Measurements from ENCODE around the gene RAB12. TPM values are rescaled to one million over a fixed set of nuclear protein-coding genes. Genes with fewer than 3 reads are reported as not detected.
"Not testable (repeated sequence)": the region's sequence is repeated elsewhere in the genome, so short reads cannot be mapped to it uniquely, and the experiment has no call there.

RAB12 gene
- total RNA-seq, 3 donors from 2014 or later = 13.0 to 15.4 (median 13.6) TPM

GRCh38 chr18:8622625-8623024 lies 13.4 kb downstream of the RAB12 start:
- not testable (repeated sequence) for H3K4me3 Mint-ChIP-seq

GRCh38 chr18:8623549-8624106 lies 14.4 kb downstream of the RAB12 start:
- peaks cover 56% of the 10 kb centered on the region for H3K4me1 Mint-ChIP-seq (ENCODE audit: low read depth)
- DNase-seq = no peak
- peaks cover 11% of the 10 kb centered on the region for H3K9me3 Mint-ChIP-seq
- ATAC-seq = peak; percentile 57 to 65
- peaks cover 50% of the 10 kb centered on the region for H3K36me3 Mint-ChIP-seq (ENCODE audit: insufficient read depth)
- H3K27me3 Mint-ChIP-seq (ENCODE audit: low read depth) = no peaks in the 10 kb centered on the region
- peak overlapping the region; percentile 38 for H3K4me3 Mint-ChIP-seq

More at GRCh38 chr18:8622625-8623024, 13.4 kb downstream of the RAB12 start:
- H3K9me3 Mint-ChIP-seq = peaks cover 11% of the 10 kb centered on the region
- not testable (repeated sequence) for H3K27me3 Mint-ChIP-seq (ENCODE audit: low read depth); DNase-seq; ATAC-seq
- peaks cover 59% of the 10 kb centered on the region for H3K4me1 Mint-ChIP-seq (ENCODE audit: low read depth)
- peaks cover 48% of the 10 kb centered on the region for H3K36me3 Mint-ChIP-seq (ENCODE audit: insufficient read depth)

DNA sequence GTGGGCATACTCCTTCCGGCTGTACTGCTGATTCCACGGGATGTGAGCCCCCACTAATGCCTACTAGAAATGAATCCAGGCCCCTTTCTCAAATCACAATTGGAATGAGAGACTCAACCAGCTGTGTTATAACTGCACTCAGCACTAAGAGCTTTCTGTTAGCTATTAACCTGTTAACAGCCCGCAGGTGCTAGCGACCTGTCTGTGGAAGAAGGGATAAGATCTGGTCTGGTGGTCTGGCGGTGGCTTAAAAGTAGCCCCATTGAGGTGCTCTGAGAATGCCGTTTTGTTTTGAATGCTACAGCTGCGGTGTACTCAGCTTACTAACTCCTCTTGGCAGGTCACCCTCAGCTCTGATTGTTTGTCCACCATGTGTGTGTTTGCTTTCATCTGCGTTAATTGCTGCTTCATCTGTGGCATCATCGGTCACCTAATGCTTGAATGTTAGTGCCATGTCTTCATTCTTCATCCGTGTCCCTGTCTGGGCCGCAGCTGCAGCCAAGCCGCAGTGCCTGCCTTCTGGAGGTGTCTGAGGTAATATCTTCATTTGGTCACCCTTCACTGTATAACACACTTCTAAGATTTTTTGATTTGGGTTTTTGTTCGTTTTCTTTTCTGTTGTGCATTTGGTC lies 16.3 kb downstream of the RAB12 start:
- DNase-seq (no peak), ATAC-seq (no peak)
- peaks cover 45% of the 10 kb centered on the region for H3K4me1 Mint-ChIP-seq (ENCODE audit: low read depth)
- no peaks in the 10 kb centered on the region for H3K27me3 Mint-ChIP-seq (ENCODE audit: low read depth)
- peaks cover 11% of the 10 kb centered on the region for H3K9me3 Mint-ChIP-seq
- H3K4me3 Mint-ChIP-seq = no peak overlapping the region
- peaks cover 50% of the 10 kb centered on the region for H3K36me3 Mint-ChIP-seq (ENCODE audit: insufficient read depth)

DNA sequence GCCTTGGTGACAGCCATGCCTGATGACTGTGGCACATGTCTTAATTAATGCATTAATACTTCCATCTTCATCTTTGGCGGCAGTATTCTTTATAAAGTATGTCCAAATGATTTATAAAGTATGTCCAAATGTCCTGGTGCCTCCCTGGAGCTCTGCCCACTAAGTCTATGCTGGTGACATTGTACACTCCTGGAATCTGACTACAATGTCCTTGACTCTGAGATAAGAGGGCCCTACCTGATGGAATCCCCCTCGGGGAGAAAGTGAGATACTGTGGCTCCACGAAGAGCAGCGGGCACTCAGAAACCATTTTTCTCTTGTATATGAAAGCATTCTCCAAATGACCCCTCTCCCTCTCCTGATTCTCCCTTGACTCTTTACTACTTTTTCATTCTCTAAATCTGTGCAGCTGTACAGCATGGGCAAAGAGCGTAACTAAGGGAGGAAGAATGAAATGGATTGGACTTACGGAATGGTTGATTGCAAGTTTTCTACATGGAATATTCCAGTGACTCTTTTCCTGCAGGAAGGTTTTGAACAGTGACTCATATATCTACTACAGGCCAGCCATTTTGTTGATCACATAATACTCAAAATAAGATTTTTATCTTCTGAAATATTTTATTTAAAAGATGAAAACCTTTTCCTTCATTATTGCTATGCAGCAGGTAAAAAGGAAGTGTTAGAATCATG lies 17.3 kb downstream of the RAB12 start:
- H3K4me1 Mint-ChIP-seq (ENCODE audit: low read depth) = peaks cover 35% of the 10 kb centered on the region
- no peaks in the 10 kb centered on the region for H3K27me3 Mint-ChIP-seq (ENCODE audit: low read depth)
- H3K9me3 Mint-ChIP-seq = peaks cover 8% of the 10 kb centered on the region
- H3K4me3 Mint-ChIP-seq = no peak overlapping the region
- ATAC-seq (no peak), DNase-seq (no peak)
- peaks cover 45% of the 10 kb centered on the region for H3K36me3 Mint-ChIP-seq (ENCODE audit: insufficient read depth)

DNA sequence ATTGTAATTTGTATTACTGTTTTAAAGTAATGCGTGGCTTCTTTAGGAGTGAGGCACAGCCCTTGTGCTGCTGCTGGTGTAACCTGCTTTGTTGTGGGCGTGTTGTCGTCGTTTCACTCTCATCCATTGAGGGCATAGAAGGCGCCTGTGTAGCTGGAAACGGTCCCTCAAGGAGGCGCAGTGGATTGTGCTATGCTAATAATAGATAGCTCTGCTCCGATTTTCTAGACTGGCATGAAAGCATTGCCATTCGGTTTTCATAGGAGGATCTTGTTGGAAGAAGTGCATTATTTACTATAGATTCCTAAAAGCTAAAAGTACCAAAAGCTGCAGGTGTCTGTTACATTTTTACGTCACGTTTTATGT lies 17.9 kb downstream of the RAB12 start:
- Mint-ChIP-seq H3K27me3 (ENCODE audit: low read depth) (no peaks in the 10 kb centered on the region), H3K4me1 (ENCODE audit: low read depth) (peaks cover 30% of the 10 kb centered on the region), H3K4me3 (no peak overlapping the region), H3K9me3 (peaks cover 4% of the 10 kb centered on the region), H3K36me3 (ENCODE audit: insufficient read depth) (peaks cover 40% of the 10 kb centered on the region)
- ATAC-seq (no peak), DNase-seq (no peak)

DNA sequence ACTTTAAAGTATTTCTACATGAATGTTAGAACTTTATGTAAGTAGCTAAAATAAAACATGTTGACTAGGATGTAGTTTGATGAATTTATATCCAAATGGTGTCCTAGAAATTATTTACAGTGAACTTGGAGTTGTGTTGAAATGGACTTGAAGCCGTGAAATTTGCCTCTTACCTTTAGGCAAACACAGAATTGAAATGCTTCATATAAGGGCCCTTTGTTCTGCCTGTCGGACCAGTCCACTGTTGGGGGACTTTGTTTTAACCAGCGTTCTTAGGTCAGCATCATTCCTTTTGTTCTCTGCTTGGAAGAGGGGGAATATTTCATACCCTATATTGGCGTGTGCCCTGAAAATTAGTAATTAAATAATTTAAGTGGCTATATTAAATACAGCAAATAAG lies 18.3 kb downstream of the RAB12 start:
- no peak for DNase-seq
- Mint-ChIP-seq H3K4me3 (no peak overlapping the region), H3K4me1 (ENCODE audit: low read depth) (peaks cover 26% of the 10 kb centered on the region), H3K36me3 (ENCODE audit: insufficient read depth) (peaks cover 37% of the 10 kb centered on the region), H3K9me3 (no peaks in the 10 kb centered on the region), H3K27me3 (ENCODE audit: low read depth) (no peaks in the 10 kb centered on the region)
- no peak for ATAC-seq

GRCh38 chr18:8629602-8630001 lies 20.4 kb downstream of the RAB12 start:
- DNase-seq = no peak
- Mint-ChIP-seq H3K4me3 (no peak overlapping the region), H3K9me3 (no peaks in the 10 kb centered on the region), H3K27me3 (ENCODE audit: low read depth) (no peaks in the 10 kb centered on the region), H3K4me1 (ENCODE audit: low read depth) (peaks cover 10% of the 10 kb centered on the region), H3K36me3 (ENCODE audit: insufficient read depth) (peaks cover 42% of the 10 kb centered on the region)
- no peak for ATAC-seq

GRCh38 chr18:8630546-8630945 lies 21.3 kb downstream of the RAB12 start:
- Mint-ChIP-seq H3K4me1 (ENCODE audit: low read depth) (peaks cover 10% of the 10 kb centered on the region), H3K36me3 (ENCODE audit: insufficient read depth) (peaks cover 41% of the 10 kb centered on the region), H3K9me3 (no peaks in the 10 kb centered on the region)

GRCh38 chr18:8631265-8631664 lies 22.0 kb downstream of the RAB12 start:
- ATAC-seq (no peak), DNase-seq (no peak)
- no peak overlapping the region for H3K4me3 Mint-ChIP-seq
- peaks cover 10% of the 10 kb centered on the region for H3K4me1 Mint-ChIP-seq (ENCODE audit: low read depth)
- H3K36me3 Mint-ChIP-seq (ENCODE audit: insufficient read depth) = peaks cover 37% of the 10 kb centered on the region
- no peaks in the 10 kb centered on the region for H3K9me3 Mint-ChIP-seq
- no peaks in the 10 kb centered on the region for H3K27me3 Mint-ChIP-seq (ENCODE audit: low read depth)

More at GRCh38 chr18:8630546-8630945, 21.3 kb downstream of the RAB12 start:
- Mint-ChIP-seq H3K4me3 (no peak overlapping the region), H3K27me3 (ENCODE audit: low read depth) (no peaks in the 10 kb centered on the region)
- DNase-seq (no peak), ATAC-seq (no peak)

DNA sequence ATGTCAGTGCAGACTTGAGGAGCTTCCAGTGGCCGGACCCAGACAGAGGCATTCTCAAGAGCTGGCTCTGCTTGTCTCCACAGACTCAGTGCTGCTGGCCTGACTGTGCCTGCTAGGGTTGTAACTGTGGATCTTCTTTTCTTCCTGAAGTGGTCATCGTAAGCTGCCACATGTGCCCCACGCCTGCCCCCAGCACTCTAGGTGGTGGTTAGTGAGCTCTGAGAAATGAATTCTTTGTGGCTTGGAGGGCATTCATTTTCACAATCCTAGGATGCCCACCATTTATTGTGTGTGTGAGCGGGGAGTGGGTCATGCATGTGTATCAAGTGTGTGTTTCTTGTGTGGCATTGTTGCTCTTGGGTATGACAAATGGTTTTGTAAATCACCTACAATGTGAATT lies 23.1 kb downstream of the RAB12 start:
- no peak for ATAC-seq
- Mint-ChIP-seq H3K36me3 (ENCODE audit: insufficient read depth) (peaks cover 32% of the 10 kb centered on the region), H3K4me1 (ENCODE audit: low read depth) (peaks cover 10% of the 10 kb centered on the region), H3K27me3 (ENCODE audit: low read depth) (no peaks in the 10 kb centered on the region), H3K4me3 (no peak overlapping the region), H3K9me3 (no peaks in the 10 kb centered on the region)
- no peak for DNase-seq

- DNase-seq (no peak), ATAC-seq (no peak)
- no peak overlapping the region for H3K4me3 Mint-ChIP-seq
- H3K4me1 Mint-ChIP-seq (ENCODE audit: low read depth) = peaks cover 7% of the 10 kb centered on the region
- H3K9me3 Mint-ChIP-seq = no peaks in the 10 kb centered on the region
- H3K27me3 Mint-ChIP-seq (ENCODE audit: low read depth) = no peaks in the 10 kb centered on the region
- H3K36me3 Mint-ChIP-seq (ENCODE audit: insufficient read depth) = peaks cover 37% of the 10 kb centered on the region
These were observed 25.3 kb downstream of the RAB12 start for GRCh38 chr18:8634508-8634907.

DNA sequence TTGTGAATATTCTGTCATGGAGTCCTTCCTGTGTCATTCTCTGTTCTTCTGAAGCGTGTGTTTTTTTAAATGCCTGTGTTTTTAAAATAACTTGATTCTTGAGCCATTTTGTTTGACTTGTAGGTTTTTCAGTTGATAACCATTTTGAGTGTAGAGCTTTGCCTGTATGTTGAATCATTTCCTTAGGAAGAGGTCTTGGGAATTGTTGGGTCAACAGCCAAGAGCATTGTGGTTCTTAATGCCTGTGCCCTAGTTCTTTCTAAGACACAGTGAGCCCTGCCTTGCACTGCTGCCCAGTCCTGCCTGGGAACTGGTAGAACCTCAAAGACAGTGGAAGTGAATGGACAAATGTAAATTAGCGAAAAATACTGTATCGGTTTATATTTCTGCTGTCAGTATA lies 25.9 kb downstream of the RAB12 start:
- no peak for ATAC-seq
- Mint-ChIP-seq H3K4me1 (ENCODE audit: low read depth) (peaks cover 5% of the 10 kb centered on the region), H3K4me3 (no peak overlapping the region), H3K27me3 (ENCODE audit: low read depth) (no peaks in the 10 kb centered on the region), H3K36me3 (ENCODE audit: insufficient read depth) (peaks cover 43% of the 10 kb centered on the region), H3K9me3 (no peaks in the 10 kb centered on the region)
- DNase-seq = no peak

DNA sequence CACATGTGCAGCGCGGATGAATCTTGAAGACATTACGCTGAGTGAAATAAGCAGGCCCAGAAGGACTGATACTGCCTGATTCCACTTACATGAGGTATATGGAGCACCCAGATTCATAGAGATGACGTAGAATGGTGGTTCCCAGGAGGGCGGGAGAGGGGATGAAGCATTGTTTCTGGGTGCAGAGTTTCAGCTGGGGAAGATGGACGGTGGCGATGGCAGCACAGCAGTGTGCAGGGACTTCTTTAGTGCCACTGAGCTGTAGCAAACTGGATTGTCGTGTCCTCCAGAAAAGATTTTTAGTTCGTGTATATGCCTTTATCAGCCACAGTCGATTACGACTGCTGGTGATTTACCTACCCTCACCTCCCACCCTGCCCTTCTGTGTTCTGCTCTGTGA lies 30.5 kb downstream of the RAB12 start:
- Mint-ChIP-seq H3K27me3 (ENCODE audit: low read depth) (no peaks in the 10 kb centered on the region), H3K9me3 (no peaks in the 10 kb centered on the region), H3K4me1 (ENCODE audit: low read depth) (peaks cover 3% of the 10 kb centered on the region), H3K36me3 (ENCODE audit: insufficient read depth) (peaks cover 36% of the 10 kb centered on the region), H3K4me3 (no peak overlapping the region)
- ATAC-seq (no peak), DNase-seq (no peak)

GRCh38 chr18:8643326-8643878 lies 34.2 kb downstream of the RAB12 start:
- H3K4me3 Mint-ChIP-seq = no peak overlapping the region
- peaks cover 17% of the 10 kb centered on the region for H3K36me3 Mint-ChIP-seq (ENCODE audit: insufficient read depth)
- peaks cover 3% of the 10 kb centered on the region for H3K4me1 Mint-ChIP-seq (ENCODE audit: low read depth)
- no peaks in the 10 kb centered on the region for H3K9me3 Mint-ChIP-seq
- ATAC-seq (no peak), DNase-seq (no peak)
- H3K27me3 Mint-ChIP-seq (ENCODE audit: low read depth) = peaks cover 12% of the 10 kb centered on the region

DNA sequence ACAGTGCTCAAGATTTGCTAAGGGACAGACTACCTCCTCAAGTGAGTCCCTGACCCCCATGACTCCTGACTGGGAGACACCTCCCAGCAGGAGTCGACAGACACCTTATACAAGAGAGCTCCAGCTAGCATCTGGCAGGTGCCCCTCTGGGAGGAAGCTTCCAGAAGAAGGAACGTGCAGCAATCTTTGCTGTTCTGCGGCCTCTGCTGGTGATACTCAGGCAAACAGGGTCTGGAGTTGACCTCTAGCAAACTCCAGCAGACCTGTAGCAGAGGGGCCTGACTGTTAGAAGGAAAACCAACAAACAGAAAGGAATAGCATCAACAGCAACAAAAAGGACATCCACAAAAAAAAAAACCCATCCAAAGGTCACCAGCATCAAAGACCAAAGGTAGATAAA lies 38.1 kb downstream of the RAB12 start:
- H3K9me3 Mint-ChIP-seq; DNase-seq; H3K4me1 Mint-ChIP-seq (ENCODE audit: low read depth); H3K36me3 Mint-ChIP-seq (ENCODE audit: insufficient read depth); ATAC-seq; H3K4me3 Mint-ChIP-seq: not testable (repeated sequence)
- H3K27me3 Mint-ChIP-seq (ENCODE audit: low read depth) = peaks cover 23% of the 10 kb centered on the region
